Activated CD8-positive, alpha-beta memory T cell treated with anti-CD3 and anti-CD28 coated beads, Interleukin-2, amount 50 U/mL, for 1 hour (primary cell): ENCODE data around the gene TMEM178B.
"Not testable (repeated sequence)": the region's sequence is repeated elsewhere in the genome, so short reads cannot be mapped to it uniquely, and the experiment has no call there.

Source experiments
- DNase-seq: peaks from one replicate; pipeline ENCODE4 v3.0.0-alpha.2; 2020; ENCODE audit errors: extremely low read depth

TMEM178B gene

GRCh38 chr7:141312828-141313521 is 239.1 kb downstream of the TMEM178B start:
- no peak for DNase-seq

- no peak for DNase-seq
These were observed 240.0 kb downstream of the TMEM178B start for GRCh38 chr7:141313896-141314295.

- DNase-seq = no peak
These were observed 243.2 kb downstream of the TMEM178B start for GRCh38 chr7:141317033-141317585.

GRCh38 chr7:141320287-141320686 is 246.4 kb downstream of the TMEM178B start:
- no peak for DNase-seq

GRCh38 chr7:141322383-141322782 is 248.5 kb downstream of the TMEM178B start:
- DNase-seq = no peak

GRCh38 chr7:141323826-141324225 is 250.0 kb downstream of the TMEM178B start:
- DNase-seq = no peak

- no peak for DNase-seq
These were observed 251.0 kb downstream of the TMEM178B start for GRCh38 chr7:141324870-141325269.

- DNase-seq = no peak
These were observed 251.4 kb downstream of the TMEM178B start for GRCh38 chr7:141325275-141325674.

GRCh38 chr7:141328290-141328689 is 254.4 kb downstream of the TMEM178B start:
- no peak for DNase-seq

- not testable (repeated sequence) for DNase-seq
These were observed 256.4 kb downstream of the TMEM178B start for GRCh38 chr7:141330285-141330684.

GRCh38 chr7:141333459-141333858 is 259.6 kb downstream of the TMEM178B start:
- no peak for DNase-seq

- DNase-seq = no peak
These were observed 261.3 kb downstream of the TMEM178B start for GRCh38 chr7:141335164-141335563.

GRCh38 chr7:141339603-141340002 is 265.7 kb downstream of the TMEM178B start:
- DNase-seq = no peak

GRCh38 chr7:141340991-141341390 is 267.1 kb downstream of the TMEM178B start:
- no peak for DNase-seq

GRCh38 chr7:141342621-141343408 is 269.0 kb downstream of the TMEM178B start:
- no peak for DNase-seq

- no peak for DNase-seq
These were observed 270.5 kb downstream of the TMEM178B start for GRCh38 chr7:141344153-141344935.

- no peak for DNase-seq
These were observed 274.9 kb downstream of the TMEM178B start for GRCh38 chr7:141348728-141349127.

GRCh38 chr7:141349338-141349737 is 275.5 kb downstream of the TMEM178B start:
- DNase-seq = no peak

GRCh38 chr7:141349804-141350203 is 275.9 kb downstream of the TMEM178B start:
- DNase-seq = no peak

- DNase-seq = no peak
These were observed 277.3 kb downstream of the TMEM178B start for GRCh38 chr7:141351175-141351574.

GRCh38 chr7:141352955-141353354 is 279.1 kb downstream of the TMEM178B start:
- no peak for DNase-seq

GRCh38 chr7:141354251-141354650 is 280.4 kb downstream of the TMEM178B start:
- no peak for DNase-seq
